ENCODE measurements around the gene TMEM53.

DNA sequence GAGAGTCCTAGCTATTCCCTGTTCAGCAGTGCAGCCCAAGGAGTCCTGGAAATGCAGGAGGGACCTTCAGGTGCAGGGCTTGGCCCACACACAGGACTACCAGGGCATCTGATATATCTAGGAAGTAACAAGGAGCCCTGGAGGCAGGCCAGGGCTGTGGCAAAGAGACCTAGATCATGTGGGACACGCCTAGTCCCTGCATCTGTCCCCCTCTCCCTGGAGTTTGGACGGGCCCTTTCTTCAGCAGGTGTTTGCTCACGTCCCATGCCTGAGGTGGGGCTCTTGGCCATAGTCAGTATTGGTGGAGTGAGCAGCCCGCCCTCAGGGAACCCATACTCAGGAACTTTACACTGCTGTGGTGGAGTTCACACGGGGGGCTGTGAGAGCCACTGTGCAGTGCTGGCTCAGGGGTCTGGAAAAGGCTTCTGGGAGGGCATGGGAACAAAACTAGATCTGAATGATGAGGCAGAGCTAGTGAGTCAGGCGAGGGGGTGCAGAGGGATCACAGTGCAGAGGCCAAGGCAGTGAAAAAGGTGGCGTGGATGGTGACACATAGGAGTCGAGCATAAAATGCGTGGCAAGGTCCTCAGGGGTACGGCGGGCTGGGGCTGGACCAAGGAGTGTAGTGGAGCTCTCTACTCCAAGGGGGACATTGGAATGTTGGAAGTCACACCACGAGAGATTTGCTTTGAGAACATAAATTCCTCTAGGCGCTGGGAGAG, 25.6 kb downstream of the TMEM53 start:
- TF ChIP-seq, protein P1, sequence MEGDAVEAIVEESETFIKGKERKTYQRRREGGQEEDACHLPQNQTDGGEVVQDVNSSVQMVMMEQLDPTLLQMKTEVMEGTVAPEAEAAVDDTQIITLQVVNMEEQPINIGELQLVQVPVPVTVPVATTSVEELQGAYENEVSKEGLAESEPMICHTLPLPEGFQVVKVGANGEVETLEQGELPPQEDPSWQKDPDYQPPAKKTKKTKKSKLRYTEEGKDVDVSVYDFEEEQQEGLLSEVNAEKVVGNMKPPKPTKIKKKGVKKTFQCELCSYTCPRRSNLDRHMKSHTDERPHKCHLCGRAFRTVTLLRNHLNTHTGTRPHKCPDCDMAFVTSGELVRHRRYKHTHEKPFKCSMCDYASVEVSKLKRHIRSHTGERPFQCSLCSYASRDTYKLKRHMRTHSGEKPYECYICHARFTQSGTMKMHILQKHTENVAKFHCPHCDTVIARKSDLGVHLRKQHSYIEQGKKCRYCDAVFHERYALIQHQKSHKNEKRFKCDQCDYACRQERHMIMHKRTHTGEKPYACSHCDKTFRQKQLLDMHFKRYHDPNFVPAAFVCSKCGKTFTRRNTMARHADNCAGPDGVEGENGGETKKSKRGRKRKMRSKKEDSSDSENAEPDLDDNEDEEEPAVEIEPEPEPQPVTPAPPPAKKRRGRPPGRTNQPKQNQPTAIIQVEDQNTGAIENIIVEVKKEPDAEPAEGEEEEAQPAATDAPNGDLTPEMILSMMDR (IDR thresholded peaks at IDR 0.05; ENCODE audit: borderline replicate concordance, extremely low read depth, low read length, poor library complexity, severe bottlenecking), result no peak
- TF ChIP-seq EZH2 (IDR thresholded peaks at IDR 0.05; ENCODE audit: borderline replicate concordance, low read depth, low read length, severe bottlenecking), result no peak

All from DND-41 (cell line).